Measurements from ENCODE around the gene TPSB2.
"Not testable (repeated sequence)": the region's sequence is repeated elsewhere in the genome, so short reads cannot be mapped to it uniquely, and the experiment has no call there.

The TPSB2 gene

GRCh38 chr16:1256874-1257322 lies 26.9 kb upstream of the TPSB2 start:
- Histone ChIP-seq H3K9ac (ENCODE audit: low read depth, low read length) (no peak overlapping the region), H3K79me2 (ENCODE audit: insufficient read depth, low read length) (no peaks in the 10 kb centered on the region), H3K4me1 (ENCODE audit: insufficient read depth, low read length) (no peaks in the 10 kb centered on the region), H3K4me3 (ENCODE audit: low read depth in 1 of 2, low read length in 2 of 2) (no peak overlapping the region), H3K9me3 (ENCODE audit: insufficient read depth, low read length, severe bottlenecking) (no peaks in the 10 kb centered on the region), H3K36me3 (ENCODE audit: insufficient read depth, low read length) (no peaks in the 10 kb centered on the region), H3K4me2 (ENCODE audit: insufficient read depth, low read length) (no peak overlapping the region), H3K27me3 (ENCODE audit: insufficient read depth, low read length, poor library complexity) (no peaks in the 10 kb centered on the region), H2AFZ (ENCODE audit: low read depth, low read length) (no peak overlapping the region), H4K20me1 (ENCODE audit: insufficient read depth, low read length) (no peaks in the 10 kb centered on the region), H3K27ac (ENCODE audit: low read length) (no peak overlapping the region)
- ATAC-seq (ENCODE audit: insufficient read depth, low read depth) (no peak), DNase-seq (no peak)
- TF ChIP-seq EZH2 (IDR thresholded peaks at IDR 0.05; ENCODE audit: borderline replicate concordance, low read depth, low read length, severe bottlenecking) (no peak), CTCF (IDR thresholded peaks at IDR 0.05; ENCODE audit: borderline replicate concordance, extremely low read depth, low read length, poor library complexity, severe bottlenecking) (no peak)

GRCh38 chr16:1256296-1256873 lies 26.4 kb upstream of the TPSB2 start:
- not testable (repeated sequence) for H3K9me3 ChIP-seq (ENCODE audit: insufficient read depth, low read length, severe bottlenecking); H3K27me3 ChIP-seq (ENCODE audit: insufficient read depth, low read length, poor library complexity); DNase-seq; ATAC-seq (ENCODE audit: insufficient read depth, low read depth); H3K27ac ChIP-seq (ENCODE audit: low read length); H3K36me3 ChIP-seq (ENCODE audit: insufficient read depth, low read length); H3K9ac ChIP-seq (ENCODE audit: low read depth, low read length); H3K4me2 ChIP-seq (ENCODE audit: insufficient read depth, low read length); H3K4me1 ChIP-seq (ENCODE audit: insufficient read depth, low read length); H2AFZ ChIP-seq (ENCODE audit: low read depth, low read length); H3K79me2 ChIP-seq (ENCODE audit: insufficient read depth, low read length); H3K4me3 ChIP-seq (ENCODE audit: low read depth in 1 of 2, low read length in 2 of 2); H4K20me1 ChIP-seq (ENCODE audit: insufficient read depth, low read length)

GRCh38 chr16:1255276-1256122 lies 25.5 kb upstream of the TPSB2 start, which contains the start of gene TPSD1:
TPSD1 (plus strand) TSS chr16:1256069; CDS start chr16:1256281, 212 bp downstream.
- DNase-seq; H3K4me1 ChIP-seq (ENCODE audit: insufficient read depth, low read length); H3K36me3 ChIP-seq (ENCODE audit: insufficient read depth, low read length); H3K27ac ChIP-seq (ENCODE audit: low read length); H3K4me2 ChIP-seq (ENCODE audit: insufficient read depth, low read length); H3K79me2 ChIP-seq (ENCODE audit: insufficient read depth, low read length); H3K27me3 ChIP-seq (ENCODE audit: insufficient read depth, low read length, poor library complexity); H3K9me3 ChIP-seq (ENCODE audit: insufficient read depth, low read length, severe bottlenecking); ATAC-seq (ENCODE audit: insufficient read depth, low read depth); H2AFZ ChIP-seq (ENCODE audit: low read depth, low read length); H3K4me3 ChIP-seq (ENCODE audit: low read depth in 1 of 2, low read length in 2 of 2); H4K20me1 ChIP-seq (ENCODE audit: insufficient read depth, low read length); H3K9ac ChIP-seq (ENCODE audit: low read depth, low read length): not testable (repeated sequence)

- DNase-seq; H2AFZ ChIP-seq (ENCODE audit: low read depth, low read length); H3K27ac ChIP-seq (ENCODE audit: low read length); H3K9ac ChIP-seq (ENCODE audit: low read depth, low read length); H3K4me2 ChIP-seq (ENCODE audit: insufficient read depth, low read length); H3K4me1 ChIP-seq (ENCODE audit: insufficient read depth, low read length); ATAC-seq (ENCODE audit: insufficient read depth, low read depth); H3K9me3 ChIP-seq (ENCODE audit: insufficient read depth, low read length, severe bottlenecking); H3K36me3 ChIP-seq (ENCODE audit: insufficient read depth, low read length); H3K27me3 ChIP-seq (ENCODE audit: insufficient read depth, low read length, poor library complexity); H3K79me2 ChIP-seq (ENCODE audit: insufficient read depth, low read length); H3K4me3 ChIP-seq (ENCODE audit: low read depth in 1 of 2, low read length in 2 of 2); H4K20me1 ChIP-seq (ENCODE audit: insufficient read depth, low read length): not testable (repeated sequence)
Measured at GRCh38 chr16:1254821-1255220, 24.8 kb upstream of the TPSB2 start.

GRCh38 chr16:1253701-1254364 lies 23.8 kb upstream of the TPSB2 start:
- H3K4me3 ChIP-seq (ENCODE audit: low read depth in 1 of 2, low read length in 2 of 2); H3K9me3 ChIP-seq (ENCODE audit: insufficient read depth, low read length, severe bottlenecking); H3K79me2 ChIP-seq (ENCODE audit: insufficient read depth, low read length); H3K27me3 ChIP-seq (ENCODE audit: insufficient read depth, low read length, poor library complexity); DNase-seq; H2AFZ ChIP-seq (ENCODE audit: low read depth, low read length); H4K20me1 ChIP-seq (ENCODE audit: insufficient read depth, low read length); H3K36me3 ChIP-seq (ENCODE audit: insufficient read depth, low read length); H3K9ac ChIP-seq (ENCODE audit: low read depth, low read length); ATAC-seq (ENCODE audit: insufficient read depth, low read depth); H3K27ac ChIP-seq (ENCODE audit: low read length); H3K4me1 ChIP-seq (ENCODE audit: insufficient read depth, low read length); H3K4me2 ChIP-seq (ENCODE audit: insufficient read depth, low read length): not testable (repeated sequence)

- not testable (repeated sequence) for H3K9ac ChIP-seq (ENCODE audit: low read depth, low read length); H4K20me1 ChIP-seq (ENCODE audit: insufficient read depth, low read length); H3K4me3 ChIP-seq (ENCODE audit: low read depth in 1 of 2, low read length in 2 of 2); H3K36me3 ChIP-seq (ENCODE audit: insufficient read depth, low read length); H3K4me2 ChIP-seq (ENCODE audit: insufficient read depth, low read length); H2AFZ ChIP-seq (ENCODE audit: low read depth, low read length); H3K27ac ChIP-seq (ENCODE audit: low read length); H3K9me3 ChIP-seq (ENCODE audit: insufficient read depth, low read length, severe bottlenecking); H3K27me3 ChIP-seq (ENCODE audit: insufficient read depth, low read length, poor library complexity); H3K79me2 ChIP-seq (ENCODE audit: insufficient read depth, low read length); H3K4me1 ChIP-seq (ENCODE audit: insufficient read depth, low read length); DNase-seq
- peak; percentile 77 for ATAC-seq (ENCODE audit: insufficient read depth, low read depth)
Measured at GRCh38 chr16:1249031-1249755, 19.2 kb upstream of the TPSB2 start.
